Dermis blood vessel endothelial cell (primary cell): ENCODE measurements around the gene KRTAP17-1. TPM values are rescaled to one million over a fixed set of nuclear protein-coding genes. Genes with fewer than 3 reads are reported as not detected.
A peak's percentile ranks its signal among the peaks of the same experiment; 100 is the strongest.
"Not testable (repeated sequence)": the region's sequence is repeated elsewhere in the genome, so short reads cannot be mapped to it uniquely, and the experiment has no call there.

Source experiments
- DNase-seq: peaks from one replicate; pipeline ENCODE4 v3.0.0; 2010
- total RNA-seq: library from RNA; depleted of rRNA; stranded (reverse); fragments of >200 nt; gene quantifications from 2 replicates; pipeline ENCODE4 v1.2.3, GENCODE V29; 2014

KRTAP17-1 gene, protein sequence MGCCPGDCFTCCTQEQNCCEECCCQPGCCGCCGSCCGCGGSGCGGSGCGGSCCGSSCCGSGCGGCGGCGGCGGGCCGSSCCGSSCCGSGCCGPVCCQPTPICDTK
- total RNA-seq, result not detected in 2 replicates

DNA sequence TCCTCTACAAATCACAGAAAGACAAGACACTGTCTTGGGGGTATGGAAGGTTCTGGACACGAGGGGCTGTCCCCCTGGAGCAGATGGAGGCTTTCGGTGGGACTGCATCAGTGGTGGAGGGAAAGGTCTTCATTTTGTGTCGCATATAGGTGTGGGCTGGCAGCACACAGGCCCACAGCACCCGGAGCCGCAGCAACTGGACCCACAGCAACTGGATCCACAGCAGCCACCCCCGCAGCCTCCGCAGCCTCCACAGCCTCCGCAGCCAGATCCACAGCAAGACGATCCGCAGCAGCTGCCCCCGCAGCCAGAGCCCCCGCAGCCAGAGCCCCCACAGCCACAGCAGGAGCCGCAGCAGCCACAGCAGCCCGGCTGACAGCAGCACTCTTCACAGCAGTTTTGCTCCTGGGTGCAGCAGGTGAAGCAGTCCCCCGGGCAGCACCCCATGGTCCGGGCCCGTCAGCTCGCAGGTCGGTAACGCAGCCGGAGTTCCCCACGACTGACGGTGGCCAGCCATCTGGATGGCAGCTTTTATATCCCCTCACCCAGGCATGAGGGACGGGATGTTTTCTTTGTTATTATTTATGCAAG is at the start of gene KRTAP17-1:
TSS of gene KRTAP17-1 (minus strand) at position 507 of the 591 bp plus-strand sequence. CDS start at position 447, 60 bp downstream.
- no peak for DNase-seq

DNA sequence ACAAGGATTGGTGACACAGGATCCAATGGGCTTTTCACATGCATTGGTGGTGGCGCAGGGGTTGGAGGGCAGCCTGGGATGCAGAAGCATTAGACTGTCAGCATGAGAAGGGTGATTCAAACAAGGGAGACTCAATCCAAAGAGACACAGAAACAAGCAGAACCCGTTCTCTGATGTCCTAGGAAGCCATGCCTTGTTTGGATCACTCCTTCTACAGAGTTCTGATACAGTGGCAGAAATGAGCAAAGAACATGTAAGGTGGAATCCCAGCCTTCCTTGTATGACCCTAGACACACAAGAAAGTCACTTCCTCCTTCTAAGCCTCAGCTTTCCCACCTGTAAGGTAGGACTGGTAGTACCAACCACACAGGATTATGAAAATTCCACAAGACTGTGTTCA is 48.4 kb upstream of the KRTAP17-1 start:
- no peak for DNase-seq

DNA sequence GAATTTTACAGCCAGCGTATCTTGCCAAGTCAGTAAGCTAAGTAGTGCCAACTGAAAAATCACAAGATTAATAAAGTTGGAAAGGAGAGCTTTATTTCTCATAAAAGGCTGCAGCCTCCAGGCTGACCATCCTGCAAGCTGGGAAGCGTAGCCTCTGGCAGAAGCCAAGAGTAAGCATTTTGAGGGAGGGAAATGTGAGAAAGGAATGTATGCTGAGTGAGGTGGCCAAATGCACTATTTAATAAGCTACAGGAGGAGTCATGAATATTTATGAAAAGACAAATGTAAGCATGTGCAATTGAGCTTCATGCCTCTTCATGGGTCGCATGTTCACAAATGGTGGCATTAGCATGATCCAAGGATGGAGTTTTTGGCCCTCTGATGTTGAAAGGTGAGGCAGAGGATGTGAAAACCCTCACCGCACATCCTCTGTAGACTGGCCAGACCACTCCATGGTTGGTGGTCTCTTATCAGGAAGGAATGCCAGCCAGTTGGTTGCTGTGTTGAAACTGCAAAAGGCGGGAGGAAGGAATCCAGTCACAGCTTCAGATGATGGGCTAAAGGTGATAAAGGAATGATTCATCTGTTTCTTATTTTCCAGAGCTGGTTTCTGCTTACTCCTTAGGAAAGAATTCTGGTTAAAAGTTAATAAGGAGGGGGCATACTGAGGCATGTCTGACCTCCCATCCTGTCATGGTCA is 44.9 kb upstream of the KRTAP17-1 start:
- DNase-seq, result no peak

DNA sequence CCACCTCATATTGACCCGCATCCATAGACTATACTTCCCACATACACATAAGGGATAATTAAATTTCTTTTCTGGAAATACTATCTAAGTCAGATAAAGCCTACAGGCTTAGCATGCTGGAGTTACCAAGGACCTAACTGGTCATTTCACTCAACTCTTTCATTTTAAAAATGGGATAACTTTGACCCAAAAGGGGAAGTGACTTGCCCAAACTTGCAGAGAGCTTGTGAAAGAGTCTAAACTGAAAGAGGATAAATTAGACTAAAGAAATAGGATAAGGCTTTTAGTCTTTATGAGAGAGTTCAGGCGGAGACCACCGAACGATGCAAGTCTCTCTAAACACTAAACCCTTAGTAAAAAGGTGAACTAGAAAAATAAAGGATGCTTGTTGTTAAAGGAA is 39.0 kb upstream of the KRTAP17-1 start:
- no peak for DNase-seq

DNA sequence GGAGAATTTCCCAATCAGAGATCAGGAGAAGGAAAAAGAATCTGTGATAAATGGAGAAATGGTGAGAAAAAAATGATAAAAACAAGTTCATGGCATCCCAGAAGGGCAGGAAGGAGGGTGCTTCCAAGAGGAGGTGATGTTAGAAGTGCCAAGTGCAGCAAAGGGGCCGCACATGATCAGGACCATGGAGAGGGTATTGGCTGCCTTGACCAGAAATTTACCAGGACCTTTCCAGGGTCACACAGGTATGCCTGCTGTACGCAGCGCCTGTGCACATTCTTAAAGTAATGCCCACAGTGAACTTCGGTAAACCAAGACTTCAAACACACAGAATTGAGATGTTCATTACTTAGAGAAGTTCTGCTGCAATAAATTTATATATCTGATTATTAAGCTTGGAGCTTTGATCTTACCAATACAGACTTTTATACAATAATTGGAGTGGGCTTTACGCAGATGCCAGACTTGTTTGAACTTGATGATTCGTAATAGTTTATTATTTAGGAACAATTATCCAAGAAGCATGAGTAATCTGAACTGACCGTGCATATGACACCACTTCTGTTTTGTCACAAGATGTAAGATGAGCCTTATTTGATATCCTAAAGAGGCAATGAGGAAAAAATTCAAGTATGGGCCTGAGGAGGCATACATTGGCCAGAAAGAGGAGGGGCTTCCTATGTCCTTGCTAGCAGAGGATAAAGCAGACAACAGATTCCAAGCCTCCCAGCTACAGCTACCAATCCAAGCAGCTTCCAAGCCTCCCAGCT is 37.3 kb upstream of the KRTAP17-1 start:
- peak; percentile 5 for DNase-seq

DNA sequence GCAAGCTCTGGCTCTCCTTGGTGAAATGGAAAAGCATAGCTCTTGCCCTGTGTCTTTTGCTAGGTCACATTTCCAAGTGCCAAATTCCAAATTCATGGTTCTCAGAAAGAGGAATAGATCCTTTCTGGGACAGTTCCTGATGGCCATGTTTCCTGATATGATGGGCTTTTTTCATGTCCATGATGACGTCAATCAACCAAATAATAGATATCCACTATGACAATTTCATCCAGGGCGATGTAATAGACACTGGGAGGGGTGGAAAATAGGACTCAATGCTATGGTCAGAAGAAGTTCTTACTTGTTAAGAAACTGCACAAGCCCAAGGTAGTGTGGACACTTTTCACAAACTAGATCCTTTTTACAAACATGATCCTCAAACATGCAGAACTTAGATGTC is 35.7 kb upstream of the KRTAP17-1 start:
- DNase-seq, result no peak

DNA sequence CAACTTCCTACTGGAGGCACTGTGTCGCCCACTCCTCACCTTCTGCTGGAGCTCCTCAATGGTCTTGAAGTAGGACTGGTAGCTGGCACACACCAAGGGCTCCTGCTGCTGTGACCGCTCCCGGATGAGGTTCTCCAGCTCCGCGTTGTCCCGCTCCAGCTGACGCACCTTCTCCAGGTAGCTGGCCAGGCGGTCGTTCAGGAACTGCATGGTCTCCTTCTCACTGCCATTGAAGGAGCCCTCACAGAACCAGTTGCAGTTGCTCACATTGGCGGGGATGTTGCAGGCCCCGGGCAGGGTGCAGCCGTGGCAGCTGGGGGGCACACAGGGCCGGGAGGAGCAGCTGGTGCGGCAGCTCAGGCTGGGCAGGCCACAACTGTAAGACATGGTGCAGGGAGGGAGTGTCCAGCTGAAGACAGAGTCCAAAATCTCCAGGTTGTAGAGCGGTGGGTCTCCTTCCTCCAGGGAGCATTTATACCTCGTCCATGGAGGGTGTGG is 34.9 kb upstream of the KRTAP17-1 start, which contains the start of gene KRT33A:
TSS of gene KRT33A (minus strand) at position 448 of the 498 bp plus-strand sequence. CDS start at position 387, 61 bp downstream.
- not testable (repeated sequence) for DNase-seq

DNA sequence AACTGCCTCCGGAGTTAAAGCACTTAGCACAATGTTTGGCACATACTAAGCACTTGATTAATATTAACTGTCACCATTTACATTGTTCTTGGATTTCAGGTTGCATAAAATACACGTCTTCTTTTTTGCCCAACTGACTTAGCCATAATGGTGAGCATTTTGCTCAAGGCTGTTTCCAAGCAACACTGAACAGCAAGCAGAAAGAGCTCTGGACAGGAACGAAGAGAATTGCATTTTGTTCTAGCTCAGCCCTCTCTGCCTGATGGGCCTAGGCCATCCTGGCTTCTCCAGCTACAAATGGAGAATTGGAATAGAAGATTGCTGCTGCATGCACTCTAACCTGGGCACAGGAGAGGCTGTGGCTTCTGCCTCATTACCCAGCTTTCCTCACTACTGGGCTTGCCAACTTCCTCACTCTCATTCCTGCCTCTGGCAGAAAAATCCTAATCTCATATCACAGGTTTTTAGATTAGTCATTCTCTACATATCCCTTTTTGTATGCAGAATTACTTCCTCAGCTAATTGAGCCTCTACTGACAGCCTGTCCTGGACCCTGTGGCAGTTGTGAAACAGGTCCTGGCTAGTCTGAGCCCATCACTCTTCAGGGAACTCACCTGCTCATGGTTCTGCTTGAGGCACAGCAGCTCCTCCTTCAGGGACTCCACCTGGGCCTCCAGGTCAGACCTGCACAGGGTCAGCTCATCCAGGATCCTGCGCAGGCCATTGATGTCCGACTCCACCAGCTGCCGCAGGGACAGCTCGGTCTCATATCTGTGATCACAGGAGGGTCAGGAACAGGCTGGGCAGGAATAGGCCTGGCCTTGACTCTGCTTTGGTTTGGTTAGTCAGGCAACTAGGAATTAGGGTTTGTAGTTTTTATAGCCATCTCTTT is 32.6 kb upstream of the KRTAP17-1 start:
- no peak for DNase-seq

DNA sequence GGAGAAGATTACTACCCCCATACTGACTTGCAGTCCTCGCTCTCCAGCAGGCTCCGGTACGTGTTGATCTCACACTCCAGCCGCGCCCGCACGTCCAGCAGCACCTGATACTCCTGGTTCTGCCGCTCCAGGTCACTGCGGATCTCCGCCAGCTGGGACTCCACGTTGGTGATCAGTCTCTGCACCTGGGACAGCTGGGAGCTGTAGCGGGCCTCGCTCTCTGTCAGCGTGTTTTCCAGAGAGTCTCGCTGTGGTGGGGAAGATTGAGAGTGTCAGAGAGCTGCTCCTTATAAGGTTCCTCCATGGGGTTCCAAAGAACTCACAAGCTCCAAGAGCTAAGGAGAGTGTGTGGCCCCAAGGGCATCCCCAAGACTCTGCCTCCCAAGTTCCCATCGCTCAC is 30.9 kb upstream of the KRTAP17-1 start:
- DNase-seq, result not testable (repeated sequence)

DNA sequence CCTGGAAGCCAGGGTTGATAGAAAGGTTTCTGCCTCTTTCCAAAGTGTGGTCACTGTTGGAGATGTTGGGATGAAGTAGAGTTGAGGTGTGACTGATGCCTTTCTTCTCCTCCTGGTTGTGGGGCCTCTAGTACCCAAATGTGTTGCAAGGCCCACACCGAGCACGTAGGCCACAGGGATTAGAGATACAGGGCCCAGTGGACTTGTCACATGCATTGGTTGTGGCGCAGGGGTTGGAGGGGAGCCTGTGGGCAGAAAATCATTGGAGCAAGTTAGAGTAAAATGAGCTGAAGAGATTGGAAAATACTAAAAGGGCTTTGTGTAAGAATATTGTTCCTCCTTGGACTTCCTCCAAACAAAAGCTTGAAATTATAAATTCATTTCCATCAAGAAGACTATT is 30.5 kb upstream of the KRTAP17-1 start:
- DNase-seq, result no peak

DNA sequence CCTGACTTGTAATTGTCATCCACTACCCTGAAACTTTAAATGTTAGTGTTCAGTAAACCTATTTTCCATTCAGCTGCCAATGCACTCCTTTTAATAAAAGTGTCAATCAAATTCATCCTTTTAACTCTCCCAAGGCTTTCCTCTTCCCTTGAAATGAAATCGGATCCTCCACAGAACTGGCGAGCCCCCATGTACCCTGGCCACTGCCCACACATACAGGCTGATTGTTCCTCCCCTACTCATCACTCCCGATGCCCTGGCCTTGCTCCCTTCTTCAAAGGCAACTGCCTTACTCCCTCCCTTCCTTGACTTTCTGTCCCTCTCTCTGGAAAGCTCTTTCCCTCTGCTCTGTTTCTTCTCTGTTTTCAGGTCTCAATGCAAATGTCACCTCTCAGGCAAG is 27.5 kb upstream of the KRTAP17-1 start:
- DNase-seq, result no peak

DNA sequence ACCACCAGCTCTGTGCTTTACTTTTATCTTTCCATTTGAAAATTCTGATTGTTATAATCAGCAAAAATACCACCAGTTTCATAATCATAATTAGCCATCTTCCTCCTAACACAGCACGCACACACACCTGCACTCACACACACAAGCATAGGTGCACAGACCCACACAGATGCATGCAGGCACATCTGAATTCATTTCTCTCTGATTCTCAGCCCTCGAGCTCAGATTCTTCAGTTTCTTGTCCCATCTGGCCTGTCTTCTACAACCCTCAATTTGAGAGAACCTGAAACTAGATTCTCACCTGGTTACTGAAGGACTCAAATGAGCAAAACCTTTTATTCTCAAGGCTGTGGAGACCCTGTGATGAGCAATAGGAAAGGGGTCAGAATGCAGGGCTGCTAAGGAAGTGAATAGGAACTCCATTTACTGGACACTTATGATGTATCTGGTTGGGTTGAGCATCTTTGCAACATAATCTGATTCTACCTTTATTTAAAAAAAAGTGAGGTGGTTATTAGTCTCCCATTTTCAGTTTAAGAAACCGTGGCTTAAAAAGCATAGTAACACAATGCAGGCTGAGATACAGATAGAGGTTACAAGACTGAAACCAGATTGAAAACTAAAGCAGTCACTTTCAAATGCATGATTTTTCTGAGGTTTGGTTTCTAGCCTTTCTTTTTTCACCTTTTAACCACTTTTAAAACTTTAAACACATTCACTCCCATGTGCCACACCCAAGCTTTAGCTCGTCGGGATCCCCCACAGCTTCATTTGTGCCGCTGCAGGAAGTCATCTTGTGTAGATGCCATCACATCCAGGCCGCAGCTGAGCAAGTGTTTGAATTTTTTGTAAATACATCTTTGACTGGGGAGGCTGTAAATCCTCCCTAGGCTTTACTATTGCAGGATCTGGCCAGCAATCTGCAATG is 25.7 kb upstream of the KRTAP17-1 start:
- no peak for DNase-seq

DNA sequence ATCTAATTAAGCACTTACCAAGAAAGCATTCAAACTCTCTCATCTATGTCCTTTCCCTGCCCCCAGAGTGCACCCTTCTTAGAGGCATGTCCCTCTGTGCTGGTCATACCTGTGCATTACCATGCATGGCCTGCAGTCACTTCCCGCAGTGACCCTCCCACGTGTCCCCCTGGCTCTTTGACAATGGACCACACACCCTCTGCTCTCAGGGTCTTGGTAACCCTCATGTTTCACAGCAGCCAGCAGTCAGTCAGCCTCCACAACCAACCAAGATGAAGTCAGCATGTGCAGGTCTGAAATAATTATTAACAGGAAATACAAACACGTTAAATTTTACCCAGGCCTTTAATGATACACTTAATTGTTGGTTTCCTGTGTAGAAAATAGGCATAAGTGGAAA is 25.0 kb upstream of the KRTAP17-1 start:
- no peak for DNase-seq

DNA sequence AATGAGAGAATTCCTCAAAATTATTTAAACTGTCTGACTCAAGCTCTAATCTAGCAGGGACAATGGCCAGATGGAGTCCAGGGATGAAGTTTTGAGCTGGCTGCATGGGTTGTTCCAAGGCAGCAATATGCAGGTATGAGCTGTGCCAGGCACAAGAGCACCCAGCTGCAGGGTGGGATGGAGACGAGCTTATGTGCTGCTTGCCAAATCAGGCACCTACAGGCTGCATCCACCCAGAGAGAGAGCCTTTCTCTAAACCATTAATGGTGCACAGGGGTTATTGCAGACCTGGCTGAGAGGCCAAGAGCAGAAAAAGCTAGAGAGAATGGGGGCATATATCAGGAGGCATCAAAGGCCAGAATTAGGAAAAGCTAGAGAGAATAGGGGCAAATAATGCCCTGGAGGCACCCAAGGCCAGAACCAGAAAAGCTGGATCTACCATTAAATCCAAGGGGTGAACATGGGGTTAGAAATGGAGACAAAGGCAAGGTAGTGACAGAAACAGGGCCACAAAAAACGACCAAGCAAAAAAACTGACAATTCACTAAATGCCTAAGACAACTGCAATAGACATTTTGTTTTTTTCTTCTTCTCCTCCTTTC is 24.2 kb upstream of the KRTAP17-1 start:
- DNase-seq, result no peak

DNA sequence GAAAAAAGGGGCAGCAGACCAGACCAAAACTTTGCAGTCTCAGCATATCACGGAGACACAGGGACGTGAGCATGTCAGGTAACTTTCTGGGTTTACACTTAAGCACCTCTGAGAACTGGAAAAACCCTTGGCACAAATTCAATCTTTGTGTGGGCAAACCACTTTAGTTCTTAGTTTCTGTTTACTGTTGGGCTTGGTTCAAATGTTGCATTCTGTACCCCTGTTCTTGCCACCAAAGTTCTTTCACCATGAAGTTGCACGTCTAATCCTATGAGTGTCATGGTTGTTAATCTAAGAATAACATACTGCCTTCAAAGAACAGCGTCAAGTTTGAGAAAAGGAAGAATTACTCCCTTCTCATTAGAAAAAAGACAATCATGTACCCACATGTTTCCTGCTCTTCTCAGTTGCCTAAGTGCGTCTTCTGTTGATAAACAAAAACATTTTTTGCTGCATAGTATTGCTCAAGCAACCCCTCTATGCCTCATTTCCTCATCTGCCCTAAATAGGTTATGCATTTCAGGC is 23.5 kb upstream of the KRTAP17-1 start:
- no peak for DNase-seq

DNA sequence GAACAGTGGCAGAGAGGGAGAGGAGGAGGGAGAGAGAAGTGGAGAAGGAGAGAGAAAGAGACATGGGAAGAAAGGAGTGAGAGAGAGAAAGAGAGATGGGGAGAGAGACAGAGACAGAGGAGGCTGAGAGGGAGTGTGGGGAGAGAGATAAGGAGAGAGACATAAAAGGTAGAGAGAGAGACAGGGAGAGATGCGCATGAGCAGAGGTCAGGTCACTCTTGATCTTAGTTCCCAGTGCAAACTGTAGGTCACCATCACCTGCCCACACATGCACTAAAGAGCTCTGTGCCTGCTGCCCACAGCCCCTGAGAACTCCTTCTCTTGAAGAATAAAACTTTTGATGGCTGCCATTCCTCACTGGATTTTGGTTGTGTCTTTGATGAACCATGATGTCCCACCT is 20.2 kb upstream of the KRTAP17-1 start:
- DNase-seq, result no peak

DNA sequence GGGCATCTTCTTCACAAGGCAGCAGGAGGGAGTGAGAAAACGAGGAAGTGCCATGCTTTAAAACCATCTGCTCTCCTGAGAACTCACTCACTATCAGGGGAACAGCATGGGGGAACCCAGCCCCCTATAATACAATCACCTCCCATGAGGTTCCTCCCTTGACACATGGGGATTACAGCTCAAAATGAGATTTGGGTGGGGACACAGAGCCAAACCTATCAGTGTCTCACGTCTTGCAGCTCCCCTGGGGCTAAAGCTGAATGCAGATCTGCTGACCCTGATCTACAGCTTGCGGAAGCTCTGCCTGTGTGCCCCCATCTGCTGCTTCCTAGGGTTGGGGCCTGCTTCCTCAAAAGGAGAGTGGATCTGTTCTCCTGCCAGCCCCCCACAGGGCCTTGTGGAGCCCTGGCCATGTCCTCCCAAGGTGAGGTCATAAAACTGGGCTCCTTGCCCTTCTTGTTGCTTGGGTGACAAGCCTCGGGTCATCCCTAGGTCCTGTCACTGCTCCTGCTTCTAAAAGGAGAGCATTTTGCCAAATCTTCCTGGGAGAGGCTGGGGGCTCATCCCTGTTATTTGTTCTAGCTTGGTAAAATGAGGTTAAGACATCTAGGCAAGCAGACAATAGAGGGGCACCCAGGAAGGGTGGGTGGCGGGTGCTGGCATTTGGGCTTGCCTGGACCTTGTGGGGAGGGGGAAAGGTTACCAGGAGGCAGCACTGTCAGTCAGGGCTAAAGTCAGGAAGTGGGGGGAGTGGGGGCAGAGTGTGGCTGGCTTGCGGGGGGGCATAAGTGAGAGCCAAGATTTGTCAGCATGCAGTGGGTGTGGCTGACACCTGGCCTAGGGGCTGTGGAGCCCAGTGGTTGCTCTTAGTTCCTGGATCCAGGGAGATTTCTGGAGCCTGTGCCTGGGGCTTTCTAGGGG is 19.1 kb upstream of the KRTAP17-1 start:
- no peak for DNase-seq

DNA sequence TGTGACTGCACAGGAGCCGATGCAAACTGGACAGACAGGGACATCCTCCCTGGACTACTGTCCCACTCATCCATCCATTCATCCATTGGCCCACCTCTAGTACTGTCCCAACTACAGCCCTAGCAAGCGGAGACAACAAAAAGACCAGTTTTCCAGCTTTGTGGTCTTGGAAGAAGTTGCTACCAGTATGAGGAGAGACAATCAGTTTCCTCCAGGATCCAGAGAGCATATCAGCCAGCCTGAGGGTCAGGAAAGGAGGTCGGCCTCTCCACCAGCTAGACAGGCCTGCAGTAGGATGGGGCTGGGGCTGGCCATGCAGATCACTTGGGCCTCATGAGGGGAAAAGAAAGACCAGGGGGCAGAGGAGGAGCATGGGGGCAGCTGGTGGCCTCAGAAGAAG is 18.3 kb upstream of the KRTAP17-1 start:
- no peak for DNase-seq

DNA sequence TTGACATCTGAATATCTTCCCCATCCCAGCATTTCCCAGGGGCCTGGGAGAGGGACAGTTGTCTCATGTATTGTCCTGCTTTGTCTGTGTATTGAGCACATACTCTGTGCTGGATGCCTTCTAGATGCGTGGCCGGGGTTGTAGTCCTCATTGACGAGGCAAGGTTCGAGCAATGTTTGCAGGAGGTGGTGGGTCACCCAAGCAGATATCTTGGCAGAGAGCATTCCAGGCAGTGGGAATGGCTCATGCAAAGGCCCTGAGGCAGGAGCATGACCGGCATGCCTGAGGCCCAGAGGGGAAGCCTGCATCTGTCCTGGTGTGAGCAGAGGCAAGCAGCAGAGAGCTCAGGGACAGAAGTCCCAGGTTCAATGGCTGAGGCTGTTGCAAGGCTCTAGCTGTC is 17.6 kb upstream of the KRTAP17-1 start:
- no peak for DNase-seq
